Uterus (tissue), 4 donors: ENCODE results near the gene MST1R. TPM values are rescaled to one million over a fixed set of nuclear protein-coding genes. Genes with fewer than 3 reads are reported as not detected.

Experiments used
- DNase-seq, 2 donors: peaks; one replicate each; pipeline ENCODE4 v3.0.0-alpha.2; 2019 to 2020
- H3K27ac ChIP-seq, 2 donors: fragments of 200-600 bp; sonication (generic); 1 replicate in 1 of 2; 2 replicates in 1 of 2; pipeline ENCODE4 v1.5.1; 2016 to 2018
- H3K27me3 ChIP-seq, 2 donors: fragments of 200-600 bp; sonication (generic); one replicate each; pipeline ENCODE4 v1.5.1; 2018 to 2019; ENCODE audit warnings: control low read depth in 1 of 2
- H3K36me3 ChIP-seq, 2 donors: fragments of 200-600 bp; sonication (generic); one replicate each; pipeline ENCODE4 v1.5.1; 2019; ENCODE audit warnings: control low read depth in 1 of 2
- H3K4me1 ChIP-seq, 2 donors: fragments of 200-600 bp; sonication (generic); one replicate each; pipeline ENCODE4 v1.5.1; 2018 to 2019; ENCODE audit warnings: control low read depth in 1 of 2
- H3K4me3 ChIP-seq, 2 donors: fragments of 200-600 bp; sonication (generic); 1 replicate in 1 of 2; 2 replicates in 1 of 2; pipeline ENCODE4 v1.5.1; 2018 to 2019; ENCODE audit warnings: mild to moderate bottlenecking in 1 of 2
- H3K9me3 ChIP-seq, 2 donors: fragments of 200-600 bp; sonication (generic); one replicate each; pipeline ENCODE4 v1.5.1; 2019; ENCODE audit warnings: control low read depth in 1 of 2
- POLR2A ChIP-seq, 2 donors: fragments of 450-650 bp; IDR thresholded peaks; one replicate each; pipeline ENCODE4 v1.6.1; 2016; ENCODE audit warnings: antibody characterized with exemption in 2 of 2, mild to moderate bottlenecking in 1 of 2, moderate library complexity in 1 of 2
- intact Hi-C: fragments of 100-400 bp; cut with DNase I; formaldehyde crosslinking; loops from one replicate; pipeline ENCODE4 v1.15.1; 2023; ENCODE audit warnings: low total_unique reads
- total RNA-seq, 4 donors: library from RNA; depleted of rRNA in 3 of 4; stranded (reverse); fragments of >200 nt in 3 of 4; gene quantifications; one replicate each; pipeline versions ENCODE4 v1.1.0 to v1.2.4, GENCODE V29; 2014 to 2023
- TF ChIP-seq, protein P1 (sequence below), 4 experiments: fragments of 200-600 bp in 2 of 4; fragments of 450-650 bp in 2 of 4; sonication (generic) in 2 of 4; IDR thresholded peaks; one replicate each; pipeline ENCODE4 v1.5.1; 2016 to 2019; ENCODE audit warnings: antibody characterized with exemption in 4 of 4, mild to moderate bottlenecking in 2 of 4, moderate library complexity in 1 of 4
- donor health status: DM: yes; HTN: yes; CAD: no.

MST1R gene
- total RNA-seq, 4 donors from 2014 or later = under 0.01 to 4.9 (median 1.5) TPM

DNA sequence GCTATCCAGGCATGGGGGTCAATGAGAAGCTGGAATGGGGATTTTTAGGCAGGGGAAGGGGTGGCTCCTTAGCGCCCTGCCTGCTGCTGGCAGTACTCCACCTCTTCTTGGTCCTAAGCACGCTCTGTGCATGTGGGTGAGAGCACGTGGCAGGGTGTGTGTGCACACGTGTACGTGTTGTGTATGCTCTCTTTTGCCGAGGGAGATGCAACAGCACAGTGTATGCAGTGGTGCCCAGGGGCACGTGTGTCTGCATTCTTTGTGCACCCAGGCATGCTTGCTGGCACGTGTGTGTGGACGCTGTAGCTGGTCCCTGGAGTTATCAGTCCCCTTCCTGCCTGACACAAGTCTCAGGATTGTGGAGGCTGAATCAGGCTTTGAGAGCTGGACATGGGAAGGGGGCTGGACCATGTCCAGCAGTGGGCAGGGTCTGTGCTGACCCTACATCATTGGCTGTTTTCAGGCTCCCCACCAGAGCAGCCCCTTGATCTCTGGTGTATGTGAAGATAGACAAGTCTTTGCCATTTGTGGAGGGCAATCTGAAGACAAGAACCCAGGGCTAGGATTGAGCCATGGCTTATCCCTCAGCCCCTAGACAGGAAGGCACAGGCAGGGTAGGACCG, 32.0 kb downstream of the MST1R start:
- TF ChIP-seq, protein P1, sequence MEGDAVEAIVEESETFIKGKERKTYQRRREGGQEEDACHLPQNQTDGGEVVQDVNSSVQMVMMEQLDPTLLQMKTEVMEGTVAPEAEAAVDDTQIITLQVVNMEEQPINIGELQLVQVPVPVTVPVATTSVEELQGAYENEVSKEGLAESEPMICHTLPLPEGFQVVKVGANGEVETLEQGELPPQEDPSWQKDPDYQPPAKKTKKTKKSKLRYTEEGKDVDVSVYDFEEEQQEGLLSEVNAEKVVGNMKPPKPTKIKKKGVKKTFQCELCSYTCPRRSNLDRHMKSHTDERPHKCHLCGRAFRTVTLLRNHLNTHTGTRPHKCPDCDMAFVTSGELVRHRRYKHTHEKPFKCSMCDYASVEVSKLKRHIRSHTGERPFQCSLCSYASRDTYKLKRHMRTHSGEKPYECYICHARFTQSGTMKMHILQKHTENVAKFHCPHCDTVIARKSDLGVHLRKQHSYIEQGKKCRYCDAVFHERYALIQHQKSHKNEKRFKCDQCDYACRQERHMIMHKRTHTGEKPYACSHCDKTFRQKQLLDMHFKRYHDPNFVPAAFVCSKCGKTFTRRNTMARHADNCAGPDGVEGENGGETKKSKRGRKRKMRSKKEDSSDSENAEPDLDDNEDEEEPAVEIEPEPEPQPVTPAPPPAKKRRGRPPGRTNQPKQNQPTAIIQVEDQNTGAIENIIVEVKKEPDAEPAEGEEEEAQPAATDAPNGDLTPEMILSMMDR (IDR thresholded peaks at IDR 0.05) = no peak
- no peak for TF ChIP-seq POLR2A (IDR thresholded peaks at IDR 0.05)
- Histone ChIP-seq H3K4me1 (peaks cover 0 to 10% of the 10 kb centered on the region in 2 donors), H3K9me3 (no peaks in the 10 kb centered on the region), H3K4me3 (no peak overlapping the region), H3K27ac (no peak overlapping the region), H3K27me3 (peaks cover 6 to 16% of the 10 kb centered on the region in 2 donors), H3K36me3 (no peaks in the 10 kb centered on the region)
- DNase-seq = no peak
- intact Hi-C loops = no loop called here

DNA sequence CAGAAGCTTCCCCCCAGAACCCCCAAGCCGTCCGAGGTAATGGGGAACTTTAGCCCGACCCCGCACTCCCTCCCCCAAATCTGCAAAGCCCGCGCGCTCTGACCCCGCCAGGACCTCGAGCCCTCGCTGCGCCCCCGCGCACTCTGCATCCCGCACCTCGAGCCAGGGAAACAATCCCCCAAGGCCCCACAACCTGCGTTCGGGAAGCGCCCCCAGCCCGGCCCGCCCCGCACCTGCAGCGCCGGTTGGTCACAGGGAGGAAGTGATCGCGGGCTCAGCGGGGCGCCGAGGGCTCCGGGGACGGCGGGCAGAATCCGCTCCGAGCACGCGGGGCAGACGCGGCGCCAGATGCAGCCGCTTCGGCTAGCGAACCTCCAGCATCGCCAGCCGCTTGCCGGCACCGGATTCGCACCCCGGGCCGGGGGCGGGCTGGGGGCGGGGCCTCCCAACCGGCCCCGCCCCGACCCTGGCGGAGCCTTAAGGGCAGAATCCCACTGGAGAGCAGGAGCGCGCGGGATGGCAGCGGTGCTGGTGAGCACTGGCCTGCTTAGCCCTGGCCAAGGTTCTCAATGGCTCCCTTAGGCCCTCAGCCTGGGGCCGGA, 34.0 kb downstream of the MST1R start, which contains the start of gene CAMKV:
CAMKV (minus strand) TSS at position 382 of the 602 bp plus-strand sequence. CDS start 7,518 bp downstream, outside the sequence.
- H3K4me1 ChIP-seq = peaks cover 0 to 10% of the 10 kb centered on the region in 2 donors
- H3K4me3 ChIP-seq = no peak within 1 kb of the TSS
- peaks cover 6 to 16% of the 10 kb centered on the region in 2 donors for H3K27me3 ChIP-seq
- TF ChIP-seq POLR2A (IDR thresholded peaks at IDR 0.05) = no peak
- TF ChIP-seq, protein P1 (IDR thresholded peaks at IDR 0.05) = no peak
- no peaks in the 10 kb centered on the region for H3K36me3 ChIP-seq
- intact Hi-C loops = no loop called here
- no peaks in the 10 kb centered on the region for H3K9me3 ChIP-seq
- H3K27ac ChIP-seq = no peak within 1 kb of the TSS
- no peak for DNase-seq

DNA sequence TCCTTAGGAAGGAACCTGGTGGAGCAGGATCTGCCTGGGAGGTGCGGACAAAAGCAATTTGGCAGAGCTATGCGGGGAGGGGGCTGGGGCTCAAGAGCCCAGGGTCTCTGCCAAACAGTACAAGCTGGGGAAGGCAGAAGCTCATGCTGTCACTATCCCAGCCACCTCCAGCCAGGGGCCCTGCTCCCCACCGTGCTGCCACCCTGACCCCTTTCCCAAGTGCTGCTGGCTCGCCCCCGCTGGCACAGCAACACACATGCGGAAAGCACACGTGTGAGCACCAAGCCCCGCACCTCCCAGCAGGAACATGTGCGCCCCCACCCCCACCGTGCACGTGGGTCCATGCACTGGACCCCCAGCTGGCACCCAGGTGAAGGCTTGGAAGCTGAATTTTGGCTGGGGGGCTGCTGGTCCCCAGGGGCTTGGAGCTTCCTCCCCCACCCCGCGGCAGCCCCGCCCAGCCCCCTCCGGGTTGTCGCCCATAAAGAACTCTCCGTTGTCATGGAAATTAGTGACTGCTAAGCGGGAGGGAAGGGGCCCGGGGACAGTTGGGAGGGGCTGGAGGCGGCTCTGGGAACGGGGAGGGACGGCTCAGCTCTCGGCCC, 34.7 kb downstream of the MST1R start:
- DNase-seq = no peak
- H3K36me3 ChIP-seq = no peaks in the 10 kb centered on the region
- intact Hi-C loops = no loop called here
- H3K27me3 ChIP-seq = peaks cover 6 to 16% of the 10 kb centered on the region in 2 donors
- no peak overlapping the region for H3K27ac ChIP-seq
- H3K4me3 ChIP-seq = no peak overlapping the region
- H3K4me1 ChIP-seq = peaks cover 0 to 10% of the 10 kb centered on the region in 2 donors
- TF ChIP-seq, protein P1 (IDR thresholded peaks at IDR 0.05) = no peak
- TF ChIP-seq POLR2A (IDR thresholded peaks at IDR 0.05) = no peak
- no peaks in the 10 kb centered on the region for H3K9me3 ChIP-seq

DNA sequence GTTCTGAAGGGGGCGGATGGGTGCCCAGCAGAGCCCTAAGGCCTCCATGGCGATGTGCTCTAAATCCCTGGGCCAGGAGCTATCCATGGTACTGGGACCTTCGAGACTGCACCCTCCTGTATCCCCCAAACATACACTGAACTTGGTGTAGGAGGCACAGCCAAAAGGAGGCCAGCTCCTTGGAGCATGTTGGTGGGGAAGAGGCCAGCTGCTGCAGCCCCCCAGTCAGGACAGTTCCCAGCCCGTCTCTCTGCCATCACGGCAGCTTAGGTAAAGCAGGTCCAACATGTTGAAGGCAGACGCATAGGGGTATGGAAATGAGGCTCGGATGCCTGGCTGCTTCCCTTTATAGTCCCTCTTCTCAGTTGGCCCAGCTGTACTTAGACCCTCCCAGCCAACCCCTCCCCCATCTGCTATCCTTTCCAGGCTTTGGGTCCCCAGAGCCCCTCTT, 35.8 kb downstream of the MST1R start:
- Histone ChIP-seq H3K27me3 (peaks cover 6 to 16% of the 10 kb centered on the region in 2 donors), H3K4me1 (peaks cover 0 to 10% of the 10 kb centered on the region in 2 donors), H3K27ac (no peak overlapping the region), H3K9me3 (no peaks in the 10 kb centered on the region), H3K4me3 (no peak overlapping the region), H3K36me3 (no peaks in the 10 kb centered on the region)
- no peak for DNase-seq
- intact Hi-C loops = no loop called here
- TF ChIP-seq POLR2A (IDR thresholded peaks at IDR 0.05) = no peak
- TF ChIP-seq, protein P1 (IDR thresholded peaks at IDR 0.05) = no peak

DNA sequence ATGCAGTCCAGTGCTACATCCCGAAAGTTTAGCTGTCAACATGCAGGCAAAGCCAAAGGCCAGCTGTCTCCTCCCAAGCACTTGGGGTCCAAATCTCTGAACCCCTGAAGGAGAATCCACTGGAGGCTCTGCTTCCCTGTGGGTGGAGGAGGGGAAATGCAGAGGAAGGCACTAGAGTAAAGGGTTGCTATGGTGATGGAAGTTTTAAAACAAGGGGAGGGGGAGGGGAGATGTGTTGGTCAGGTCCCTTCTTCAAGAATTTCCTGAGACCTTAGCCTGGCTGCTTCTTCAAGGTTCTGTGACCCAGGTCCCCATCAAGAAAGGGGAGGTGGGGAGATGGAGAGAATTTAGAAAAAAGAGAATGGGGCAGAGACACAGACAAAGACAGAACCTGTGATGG, 36.3 kb downstream of the MST1R start:
- DNase-seq = no peak
- Histone ChIP-seq H3K36me3 (no peaks in the 10 kb centered on the region), H3K27ac (no peak overlapping the region), H3K4me3 (no peak overlapping the region), H3K4me1 (peaks cover 0 to 10% of the 10 kb centered on the region in 2 donors), H3K9me3 (no peaks in the 10 kb centered on the region), H3K27me3 (peaks cover 6 to 16% of the 10 kb centered on the region in 2 donors)
- TF ChIP-seq, protein P1 (IDR thresholded peaks at IDR 0.05) = no peak
- TF ChIP-seq POLR2A (IDR thresholded peaks at IDR 0.05) = no peak
- intact Hi-C loops = no loop called here
